Keratinocyte (primary cell): ENCODE data around the gene SEMA4D. TPM values are rescaled to one million over a fixed set of nuclear protein-coding genes. Genes with fewer than 3 reads are reported as not detected.

Source experiments
- DNase-seq: peaks from one replicate; pipeline ENCODE4 v3.0.0-alpha.2; 2011; ENCODE audit warnings: low read depth, missing footprints, low spot score
- FAIRE-seq: peaks from 2 replicates; lab custom pipeline; 2011; peaks lifted over from hg19 to GRCh38; lab: Jason Lieb, UNC
- H2AFZ ChIP-seq: 2 replicates; pipeline ENCODE4 v1.6.0; 2012; ENCODE audit warnings: low read length, control low read depth, inconsistent platforms; ENCODE audit not compliant: control insufficient read depth
- H3K27ac ChIP-seq: 2 replicates; pipeline ENCODE4 v1.5.1; 2011; ENCODE audit warnings: low read length; ENCODE audit not compliant: control insufficient read depth, insufficient read depth
- H3K27me3 ChIP-seq: 3 replicates; pipeline ENCODE4 v1.6.0; 2011; ENCODE audit warnings: low read length; ENCODE audit not compliant: control insufficient read depth, insufficient read depth; ENCODE audit errors: extremely low read depth
- H3K36me3 ChIP-seq, 2 experiments: 2 replicates in 1 of 2; 3 replicates in 1 of 2; pipeline ENCODE4 v1.5.1; 2011; ENCODE audit warnings: low read length in 2 of 2, mild to moderate bottlenecking in 1 of 2; ENCODE audit not compliant: control insufficient read depth in 2 of 2, insufficient read depth in 2 of 2; ENCODE audit errors: extremely low read depth in 1 of 2
- H3K4me1 ChIP-seq: 3 replicates; pipeline ENCODE4 v1.5.1; 2011; ENCODE audit warnings: low read length; ENCODE audit not compliant: control insufficient read depth, insufficient read depth; ENCODE audit errors: extremely low read depth
- H3K4me2 ChIP-seq: 3 replicates; pipeline ENCODE4 v1.6.0; 2011; ENCODE audit warnings: low read depth, low read length; ENCODE audit not compliant: control insufficient read depth, insufficient read depth; ENCODE audit errors: extremely low read depth
- H3K4me3 ChIP-seq, 3 experiments: fragments of 200-600 bp in 1 of 3; sonication (generic) in 1 of 3; 2 replicates in 2 of 3; 3 replicates in 1 of 3; pipeline ENCODE4 v1.5.1; 2011 to 2016; ENCODE audit warnings: low read length in 3 of 3, mild to moderate bottlenecking in 3 of 3, control low read depth in 2 of 3, inconsistent platforms in 1 of 3, low read depth in 1 of 3, mixed read lengths in 1 of 3, mixed run types in 1 of 3, moderate library complexity in 1 of 3; ENCODE audit not compliant: control insufficient read depth in 2 of 3, insufficient read depth in 2 of 3; ENCODE audit errors: extremely low read depth in 1 of 3
- H3K79me2 ChIP-seq: 2 replicates; pipeline ENCODE4 v1.6.0; 2012; ENCODE audit warnings: low read length; ENCODE audit not compliant: control insufficient read depth, insufficient read depth
- H3K9ac ChIP-seq: 3 replicates; pipeline ENCODE4 v1.6.0; 2011; ENCODE audit warnings: low read length; ENCODE audit not compliant: control insufficient read depth, insufficient read depth; ENCODE audit errors: extremely low read depth
- H3K9me1 ChIP-seq: 3 replicates; pipeline ENCODE4 v1.6.0; 2011; ENCODE audit warnings: low read length; ENCODE audit not compliant: control insufficient read depth, insufficient read depth; ENCODE audit errors: extremely low read depth
- H3K9me3 ChIP-seq: 2 replicates; pipeline ENCODE4 v1.5.1; 2012; ENCODE audit warnings: low read depth, low read length; ENCODE audit not compliant: control insufficient read depth
- H4K20me1 ChIP-seq: 3 replicates; pipeline ENCODE4 v1.6.0; 2011; ENCODE audit warnings: low read length; ENCODE audit not compliant: control insufficient read depth, insufficient read depth; ENCODE audit errors: extremely low read depth
- EZH2 ChIP-seq: IDR thresholded peaks from one replicate; pipeline ENCODE4 v1.6.1; 2012; ENCODE audit warnings: inconsistent platforms, mild to moderate bottlenecking, low read length, moderate library complexity
- dilution Hi-C: fragments of 300-500 bp; cut with MboI; formaldehyde crosslinking; loops from one replicate; pipeline ENCODE4 v1.7.0; 2020; ENCODE audit warnings: low sequenced_read_pairs; ENCODE audit not compliant: extremely low pct_ligation_motif_present
- polyA plus RNA-seq, 5 experiments: library from polyadenylated mRNA; depleted of rRNA in 3 of 5; stranded (reverse) in 3 of 5; stranded (forward) in 1 of 5; unstranded in 1 of 5; fragments of >200 nt; gene quantifications; 1 replicate in 1 of 5; 2 replicates in 3 of 5; 3 replicates in 1 of 5; pipeline versions ENCODE4 v1.2.1 to v1.2.3, GENCODE V29; 2011 to 2012; ENCODE audit warnings: missing spikeins in 2 of 5, low read depth in 1 of 5, low replicate concordance in 1 of 5
- TF ChIP-seq, protein P1 (sequence below), 3 experiments: IDR thresholded peaks in 1 of 3; conservative IDR thresholded peaks in 1 of 3; optimal IDR thresholded peaks in 1 of 3; 2 replicates in 2 of 3; 3 replicates in 1 of 3; pipeline versions ENCODE3 to v1.5.1; 2011; ENCODE audit warnings: low read length in 3 of 3, mild to moderate bottlenecking in 3 of 3, moderate library complexity in 2 of 3, control low read depth in 1 of 3, inconsistent platforms in 1 of 3; ENCODE audit not compliant: insufficient read depth in 2 of 3; ENCODE audit errors: extremely low read depth in 1 of 3

The SEMA4D gene
- polyA plus RNA-seq, 1 donor (not counting 4 experiments of a cell fraction or from before 2014, with no cell fraction given), result 0.43 TPM

GRCh38 chr9:89465726-89466308, 32.1 kb downstream of the SEMA4D start:
- Histone ChIP-seq H3K9me1 (no peaks in the 10 kb centered on the region), H4K20me1 (no peaks in the 10 kb centered on the region), H3K4me2 (no peak overlapping the region), H3K27ac (no peak overlapping the region), H3K79me2 (no peaks in the 10 kb centered on the region), H3K36me3 (no peaks in the 10 kb centered on the region), H3K4me3 (no peak overlapping the region), H3K9ac (no peak overlapping the region), H2AFZ (no peak overlapping the region), H3K4me1 (no peaks in the 10 kb centered on the region), H3K27me3 (no peaks in the 10 kb centered on the region), H3K9me3 (no peaks in the 10 kb centered on the region)
- FAIRE-seq (no peak), DNase-seq (no peak)
- TF ChIP-seq EZH2, result no peak
- TF ChIP-seq, protein P1, sequence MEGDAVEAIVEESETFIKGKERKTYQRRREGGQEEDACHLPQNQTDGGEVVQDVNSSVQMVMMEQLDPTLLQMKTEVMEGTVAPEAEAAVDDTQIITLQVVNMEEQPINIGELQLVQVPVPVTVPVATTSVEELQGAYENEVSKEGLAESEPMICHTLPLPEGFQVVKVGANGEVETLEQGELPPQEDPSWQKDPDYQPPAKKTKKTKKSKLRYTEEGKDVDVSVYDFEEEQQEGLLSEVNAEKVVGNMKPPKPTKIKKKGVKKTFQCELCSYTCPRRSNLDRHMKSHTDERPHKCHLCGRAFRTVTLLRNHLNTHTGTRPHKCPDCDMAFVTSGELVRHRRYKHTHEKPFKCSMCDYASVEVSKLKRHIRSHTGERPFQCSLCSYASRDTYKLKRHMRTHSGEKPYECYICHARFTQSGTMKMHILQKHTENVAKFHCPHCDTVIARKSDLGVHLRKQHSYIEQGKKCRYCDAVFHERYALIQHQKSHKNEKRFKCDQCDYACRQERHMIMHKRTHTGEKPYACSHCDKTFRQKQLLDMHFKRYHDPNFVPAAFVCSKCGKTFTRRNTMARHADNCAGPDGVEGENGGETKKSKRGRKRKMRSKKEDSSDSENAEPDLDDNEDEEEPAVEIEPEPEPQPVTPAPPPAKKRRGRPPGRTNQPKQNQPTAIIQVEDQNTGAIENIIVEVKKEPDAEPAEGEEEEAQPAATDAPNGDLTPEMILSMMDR (optimal IDR thresholded peaks at IDR 0.05 in 1 of 3, IDR thresholded peaks at IDR 0.05 in 1 of 3, conservative IDR thresholded peaks at IDR 0.05 in 1 of 3; ENCODE audit: extremely low read depth in 1 of 3, insufficient read depth in 2 of 3, low read length in 3 of 3), result no peak
- dilution Hi-C loops, result no loop called here

GRCh38 chr9:89465001-89465451, 32.9 kb downstream of the SEMA4D start:
- Histone ChIP-seq H3K9me3 (no peaks in the 10 kb centered on the region), H3K4me1 (no peaks in the 10 kb centered on the region), H3K4me2 (no peak overlapping the region), H3K27me3 (no peaks in the 10 kb centered on the region), H3K9me1 (no peaks in the 10 kb centered on the region), H3K27ac (no peak overlapping the region), H2AFZ (no peak overlapping the region), H3K4me3 (no peak overlapping the region), H4K20me1 (no peaks in the 10 kb centered on the region), H3K9ac (no peak overlapping the region), H3K79me2 (no peaks in the 10 kb centered on the region), H3K36me3 (no peaks in the 10 kb centered on the region)
- FAIRE-seq (no peak), DNase-seq (no peak)
- TF ChIP-seq, protein P1 (optimal IDR thresholded peaks at IDR 0.05 in 1 of 3, IDR thresholded peaks at IDR 0.05 in 1 of 3, conservative IDR thresholded peaks at IDR 0.05 in 1 of 3; ENCODE audit: extremely low read depth in 1 of 3, insufficient read depth in 2 of 3, low read length in 3 of 3), result no peak
- TF ChIP-seq EZH2, result no peak
- dilution Hi-C loops, result no loop called here
